Measurements from ENCODE around the gene PCNP. TPM values are rescaled to one million over a fixed set of nuclear protein-coding genes. Genes with fewer than 3 reads are reported as not detected.

The PCNP gene
- total RNA-seq, 1 experiment from 2014 or later = 216 TPM

GRCh38 chr3:101602731-101603130, 28.8 kb downstream of the PCNP start:
- no peak for DNase-seq
- Histone ChIP-seq H3K14ac (ENCODE audit: insufficient read depth, low read length) (no peak overlapping the region), H2BK15ac (ENCODE audit: low read depth, low read length) (no peak overlapping the region), H4K5ac (ENCODE audit: insufficient read length, low read depth, low read length) (no peak overlapping the region), H2BK20ac (ENCODE audit: low read depth, low read length, poor library complexity, severe bottlenecking) (no peak overlapping the region), H3T11ph (ENCODE audit: low read length) (no peak overlapping the region), H4K20me1 (ENCODE audit: control insufficient read depth, insufficient read depth, insufficient read length) (no peaks in the 10 kb centered on the region), H3K27ac (ENCODE audit: insufficient read length, low read depth, low read length) (no peak overlapping the region), H3K4me2 (ENCODE audit: insufficient read depth, insufficient read length, low read length) (no peak overlapping the region), H3K56ac (ENCODE audit: insufficient read length, low read depth, low read length) (no peak overlapping the region), H3K18ac (ENCODE audit: insufficient read length, low read depth, low read length) (no peak overlapping the region), H3K23ac (ENCODE audit: insufficient read length, low read depth, low read length) (no peak overlapping the region), H2BK12ac (ENCODE audit: insufficient read length, low read depth, low read length) (no peak overlapping the region), H4K8ac (replicated peaks; ENCODE audit: insufficient read length, low read depth, low read length) (no peak overlapping the region), H2BK5ac (ENCODE audit: insufficient read length, low read length) (no peak overlapping the region), H3K79me2 (ENCODE audit: insufficient read depth, low read length) (no peaks in the 10 kb centered on the region), H3K9ac (ENCODE audit: extremely low read depth, insufficient read length, low read length) (no peak overlapping the region), H2AFZ (ENCODE audit: low read length) (no peak overlapping the region), H3K4me1 (ENCODE audit: insufficient read depth, low read length) (no peaks in the 10 kb centered on the region), H3K9me3 (ENCODE audit: control insufficient read depth, low read depth, low read length) (no peaks in the 10 kb centered on the region), H3K27me3 (ENCODE audit: insufficient read depth, low read length) (no peaks in the 10 kb centered on the region), H2AK5ac (ENCODE audit: insufficient read length, low read length) (no peak overlapping the region), H3K79me1 (ENCODE audit: insufficient read depth, low read depth, low read length, poor library complexity, severe bottlenecking) (no peaks in the 10 kb centered on the region), H3K23me2 (ENCODE audit: insufficient read length, low read depth, low read length, poor library complexity, severe bottlenecking) (no peaks in the 10 kb centered on the region), H2BK120ac (ENCODE audit: low read depth, low read length, poor library complexity, severe bottlenecking) (no peak overlapping the region), H4K91ac (ENCODE audit: insufficient read length, low read depth, low read length) (no peak overlapping the region), H3K4ac (ENCODE audit: low read depth, low read length) (no peak overlapping the region)
- Mint-ChIP-seq H3K4me1 (peaks cover 4 to 12% of the 10 kb centered on the region in 2 experiments), H3K27ac (peak overlapping the region in 1 of 3 experiments; percentile 36; a peak in 1 of 7 replicates), H3K4me3 (no peak overlapping the region), H3K9me3 (peaks cover 5% of the 10 kb centered on the region in 2 experiments; a peak in 4 of 5 replicates), H3K36me3 (ENCODE audit: insufficient read depth in 1 of 3, low read depth in 3 of 3) (peaks cover 0 to 4% (median 3%) of the 10 kb centered on the region in 3 experiments; a peak in 3 of 7 replicates), H3K27me3 (ENCODE audit: low read depth) (no peaks in the 10 kb centered on the region)
- no CpG with 5 or more reads among the region's 3 CpGs for WGBS (ENCODE audit: extremely low coverage, insufficient read length, low lambda C conversion rate)
- TF ChIP-seq CTCF (conservative IDR thresholded peaks at IDR 0.05) = no peak

Measured in H9 (cell line).